Nephron (organoid): ENCODE measurements around the gene PTPN2.

Experiments
- H3K27ac Mint-ChIP-seq, 3 experiments: 2 replicates each; pipeline ENCODE4 v1.8.0; 2020; ENCODE audit warnings: mixed read lengths in 3 of 3, mild to moderate bottlenecking in 2 of 3, moderate library complexity in 1 of 3
- H3K27me3 Mint-ChIP-seq: 2 replicates; pipeline ENCODE4 v1.8.0; 2021; ENCODE audit warnings: low read depth, mild to moderate bottlenecking, moderate library complexity, mixed read lengths
- H3K36me3 Mint-ChIP-seq: 2 replicates; pipeline ENCODE4 v1.8.0; 2020; ENCODE audit warnings: low read depth, mixed read lengths
- H3K4me1 Mint-ChIP-seq: 2 replicates; pipeline ENCODE4 v1.8.0; 2020; ENCODE audit warnings: mixed read lengths
- H3K4me3 Mint-ChIP-seq, 3 experiments: 2 replicates each; pipeline ENCODE4 v1.8.0; 2020; ENCODE audit warnings: mild to moderate bottlenecking in 3 of 3, mixed read lengths in 3 of 3, moderate library complexity in 2 of 3
- H3K9me3 Mint-ChIP-seq: 2 replicates; pipeline ENCODE4 v1.8.0; 2020; ENCODE audit warnings: mixed read lengths
- TF ChIP-seq, protein P1 (sequence below), 3 experiments: fragments of 200-600 bp; sonication (generic); IDR thresholded peaks; one replicate each; pipeline ENCODE4 v1.5.0; 2021; ENCODE audit warnings: antibody characterized with exemption in 3 of 3; ENCODE audit not compliant: unreplicated experiment in 3 of 3

Gene PTPN2

DNA sequence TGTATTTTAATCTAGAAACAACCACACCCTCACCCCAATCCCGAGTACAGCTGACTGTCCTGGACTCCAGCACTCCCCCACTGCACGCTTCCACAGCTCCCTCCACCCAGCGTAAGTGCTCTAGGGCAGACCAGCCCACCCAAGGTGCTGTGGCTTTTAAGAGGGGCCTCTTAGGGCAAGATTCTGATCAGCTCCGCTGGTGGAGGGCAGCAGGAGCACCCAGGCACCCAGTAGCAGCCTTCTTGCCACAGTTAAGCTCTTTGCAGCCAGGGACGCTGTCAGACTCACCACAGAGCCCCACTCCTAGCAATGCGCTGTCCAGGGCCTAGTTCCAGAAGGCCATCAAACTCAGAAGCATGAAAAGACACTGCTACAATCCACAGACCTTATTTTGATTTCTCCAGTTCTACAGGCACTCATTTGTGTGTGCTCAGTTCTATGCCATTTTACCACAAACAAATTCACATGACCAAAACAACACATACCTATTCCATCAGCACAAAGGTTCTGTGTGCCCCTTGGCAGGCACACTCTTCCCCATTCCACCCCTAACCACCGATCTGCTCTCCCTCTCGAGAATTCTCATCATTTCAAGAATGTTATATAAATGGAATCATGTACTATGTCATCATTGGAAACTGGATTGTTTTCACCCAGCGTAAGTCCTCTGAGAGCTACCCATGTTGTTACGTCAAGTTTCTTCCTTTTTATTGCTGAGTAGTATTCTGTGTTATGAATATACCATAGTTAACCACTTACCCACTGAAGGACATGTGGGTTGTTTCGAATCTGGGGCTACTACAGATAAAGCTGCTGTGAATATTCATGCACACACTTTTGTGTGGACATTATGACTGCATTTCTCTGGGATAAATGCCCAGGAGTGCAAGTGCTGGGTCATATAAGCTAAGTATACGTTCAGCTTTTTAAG, 40.4 kb downstream of the PTPN2 start:
- peaks cover 6% of the 10 kb centered on the region for H3K36me3 Mint-ChIP-seq
- peaks cover 5% of the 10 kb centered on the region for H3K4me1 Mint-ChIP-seq
- TF ChIP-seq, protein P1, sequence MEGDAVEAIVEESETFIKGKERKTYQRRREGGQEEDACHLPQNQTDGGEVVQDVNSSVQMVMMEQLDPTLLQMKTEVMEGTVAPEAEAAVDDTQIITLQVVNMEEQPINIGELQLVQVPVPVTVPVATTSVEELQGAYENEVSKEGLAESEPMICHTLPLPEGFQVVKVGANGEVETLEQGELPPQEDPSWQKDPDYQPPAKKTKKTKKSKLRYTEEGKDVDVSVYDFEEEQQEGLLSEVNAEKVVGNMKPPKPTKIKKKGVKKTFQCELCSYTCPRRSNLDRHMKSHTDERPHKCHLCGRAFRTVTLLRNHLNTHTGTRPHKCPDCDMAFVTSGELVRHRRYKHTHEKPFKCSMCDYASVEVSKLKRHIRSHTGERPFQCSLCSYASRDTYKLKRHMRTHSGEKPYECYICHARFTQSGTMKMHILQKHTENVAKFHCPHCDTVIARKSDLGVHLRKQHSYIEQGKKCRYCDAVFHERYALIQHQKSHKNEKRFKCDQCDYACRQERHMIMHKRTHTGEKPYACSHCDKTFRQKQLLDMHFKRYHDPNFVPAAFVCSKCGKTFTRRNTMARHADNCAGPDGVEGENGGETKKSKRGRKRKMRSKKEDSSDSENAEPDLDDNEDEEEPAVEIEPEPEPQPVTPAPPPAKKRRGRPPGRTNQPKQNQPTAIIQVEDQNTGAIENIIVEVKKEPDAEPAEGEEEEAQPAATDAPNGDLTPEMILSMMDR (IDR thresholded peaks at IDR 0.05; ENCODE audit: unreplicated experiment in 3 of 3), result no peak
- no peaks in the 10 kb centered on the region for H3K27me3 Mint-ChIP-seq
- H3K9me3 Mint-ChIP-seq, result no peaks in the 10 kb centered on the region
- H3K4me3 Mint-ChIP-seq, result no peak overlapping the region
- no peak overlapping the region for H3K27ac Mint-ChIP-seq

DNA sequence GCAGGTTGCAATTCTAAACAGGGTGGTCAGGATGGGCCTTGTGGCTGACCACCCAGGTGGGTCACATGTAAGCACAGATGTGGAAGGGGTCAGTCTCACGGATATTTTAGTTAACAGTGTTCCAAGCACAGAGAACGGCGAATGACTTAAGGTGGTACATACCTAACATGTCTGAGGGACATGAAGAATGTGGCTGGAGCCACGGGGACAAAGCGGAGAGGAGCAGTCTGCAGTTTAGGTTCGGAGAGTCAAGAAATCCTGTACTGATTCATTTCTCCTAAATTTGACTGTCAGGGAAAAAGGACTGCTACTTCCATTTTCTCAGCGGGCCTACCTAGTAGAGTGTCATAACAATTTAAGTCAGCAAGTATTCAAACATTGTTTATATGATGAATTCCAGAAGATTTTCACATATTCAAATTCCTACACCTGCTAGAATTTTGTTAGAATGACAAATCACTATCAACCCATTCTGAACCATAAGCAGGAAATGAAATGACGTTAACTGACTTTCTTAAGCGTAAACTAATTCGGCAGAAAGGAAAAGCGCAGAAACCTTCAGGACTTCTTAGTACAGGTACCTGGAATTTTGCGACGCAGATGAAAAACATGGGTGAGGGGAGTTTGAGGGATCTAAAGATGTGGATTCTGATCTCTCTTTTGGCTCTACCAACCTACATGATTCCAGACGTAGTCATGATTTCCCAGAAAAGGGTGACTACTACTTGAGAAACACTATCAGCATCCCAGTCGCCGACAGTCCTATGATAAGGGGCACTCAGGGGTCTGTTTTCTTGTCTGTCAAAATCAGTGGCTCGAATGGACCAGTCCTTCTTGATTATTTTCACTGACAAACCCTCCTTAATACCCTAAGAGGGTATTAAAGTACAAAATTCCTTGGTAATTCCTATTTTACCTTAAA, 41.3 kb downstream of the PTPN2 start:
- no peak overlapping the region for H3K27ac Mint-ChIP-seq
- no peak overlapping the region for H3K4me3 Mint-ChIP-seq
- no peaks in the 10 kb centered on the region for H3K27me3 Mint-ChIP-seq
- TF ChIP-seq, protein P1 (IDR thresholded peaks at IDR 0.05; ENCODE audit: unreplicated experiment in 3 of 3), result no peak
- H3K36me3 Mint-ChIP-seq, result peaks cover 6% of the 10 kb centered on the region
- no peaks in the 10 kb centered on the region for H3K9me3 Mint-ChIP-seq
- H3K4me1 Mint-ChIP-seq, result peaks cover 13% of the 10 kb centered on the region

DNA sequence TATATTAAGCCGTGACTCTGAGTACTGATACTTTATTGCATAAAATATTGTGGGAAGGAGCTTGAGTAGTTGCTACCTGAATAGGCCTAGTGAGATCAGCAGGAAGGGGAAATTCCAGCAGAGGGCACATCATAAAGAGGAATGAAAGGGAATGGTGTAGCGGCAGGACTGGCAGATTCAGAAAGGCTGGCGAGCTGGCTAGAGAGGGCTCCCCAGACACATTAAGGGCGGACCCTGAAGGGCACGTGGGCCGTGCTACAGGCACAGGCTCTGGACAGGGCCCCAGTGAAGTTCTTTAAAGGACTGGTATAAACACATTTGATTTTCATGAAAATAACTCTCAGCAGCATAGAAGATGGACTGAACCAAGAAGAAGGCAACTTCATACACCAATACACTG, 43.0 kb downstream of the PTPN2 start:
- peaks cover 9% of the 10 kb centered on the region for H3K36me3 Mint-ChIP-seq
- TF ChIP-seq, protein P1 (IDR thresholded peaks at IDR 0.05; ENCODE audit: unreplicated experiment in 3 of 3), result no peak
- no peak overlapping the region for H3K27ac Mint-ChIP-seq
- H3K4me1 Mint-ChIP-seq, result peaks cover 13% of the 10 kb centered on the region
- no peak overlapping the region for H3K4me3 Mint-ChIP-seq
- no peaks in the 10 kb centered on the region for H3K27me3 Mint-ChIP-seq
- H3K9me3 Mint-ChIP-seq, result no peaks in the 10 kb centered on the region

DNA sequence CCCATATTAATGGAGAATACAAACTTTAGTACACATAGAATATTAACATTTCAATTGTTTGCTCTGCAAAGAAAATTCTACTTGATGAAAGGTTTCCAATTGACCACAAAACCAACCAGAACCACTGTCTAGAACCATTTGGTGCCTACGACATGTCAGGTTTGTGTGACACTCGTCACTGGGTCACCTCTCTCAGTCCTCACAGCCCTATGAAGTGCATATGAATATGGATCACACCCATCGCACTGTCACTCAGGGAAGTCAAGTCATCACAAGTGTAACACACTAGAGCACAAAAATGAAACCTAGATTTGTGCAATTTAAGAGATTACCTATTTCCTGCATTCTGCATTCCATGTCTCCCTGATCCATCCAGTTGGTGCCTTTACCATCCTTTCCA, 43.7 kb downstream of the PTPN2 start:
- Mint-ChIP-seq H3K4me3 (no peak overlapping the region), H3K36me3 (peaks cover 13% of the 10 kb centered on the region), H3K4me1 (peaks cover 13% of the 10 kb centered on the region), H3K9me3 (no peaks in the 10 kb centered on the region), H3K27ac (no peak overlapping the region), H3K27me3 (no peaks in the 10 kb centered on the region)
- TF ChIP-seq, protein P1 (IDR thresholded peaks at IDR 0.05; ENCODE audit: unreplicated experiment in 3 of 3), result no peak

DNA sequence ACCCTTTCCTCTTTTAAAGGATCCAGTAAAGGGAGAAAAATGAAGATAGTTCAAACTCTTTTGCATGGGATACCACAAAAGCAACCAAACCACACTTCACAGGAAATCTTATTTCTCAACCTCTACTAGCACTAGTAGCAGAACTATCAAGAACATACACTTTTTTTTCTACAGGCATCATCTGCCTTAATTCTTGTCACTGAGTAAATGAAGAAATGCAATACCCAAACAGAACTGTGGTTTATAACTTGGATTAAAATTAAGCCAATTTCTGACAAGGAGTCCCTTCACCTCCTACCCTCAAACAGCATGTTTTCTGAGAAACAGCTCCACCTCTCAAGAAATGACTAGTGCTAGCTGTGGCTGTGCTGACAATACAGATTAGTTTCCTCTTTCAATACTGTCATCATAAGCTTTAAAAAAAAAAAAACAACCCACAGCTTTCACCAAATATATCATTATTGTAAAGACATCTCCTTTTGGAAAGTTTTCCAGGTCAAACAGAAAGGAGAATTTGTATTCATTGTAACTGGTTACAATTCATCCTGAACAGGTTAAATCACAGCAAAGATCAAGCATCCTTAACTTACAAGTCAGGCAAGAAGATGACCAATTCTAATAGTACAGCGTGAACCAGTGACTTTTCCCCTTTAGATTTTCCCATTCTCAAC, 44.4 kb downstream of the PTPN2 start:
- peaks cover 13% of the 10 kb centered on the region for H3K4me1 Mint-ChIP-seq
- no peak overlapping the region for H3K4me3 Mint-ChIP-seq

More for the DNA sequence above, 44.4 kb downstream of the PTPN2 start:
- Mint-ChIP-seq H3K9me3 (no peaks in the 10 kb centered on the region), H3K27ac (peak overlapping the region in 2 of 3 experiments; percentile 56 to 58), H3K27me3 (no peaks in the 10 kb centered on the region), H3K36me3 (peaks cover 15% of the 10 kb centered on the region)
- TF ChIP-seq, protein P1 (IDR thresholded peaks at IDR 0.05; ENCODE audit: unreplicated experiment in 3 of 3), result no peak
